Activated naive CD4-positive, alpha-beta T cell treated with anti-CD3 and anti-CD28 coated beads for 36 hours (primary cell): ENCODE results near the gene SYT9. TPM values are rescaled to one million over a fixed set of nuclear protein-coding genes. Genes with fewer than 3 reads are reported as not detected.
A peak's percentile ranks its signal among the peaks of the same experiment; 100 is the strongest.

Source experiments
- CTCF ChIA-PET: fragments of 350-600 bp; sonication (Branson Sonifier 250); formaldehyde crosslinking; loops from one replicate; lab custom pipeline; 2021; ENCODE audit warnings: antibody characterized with exemption; lab: Charles Lee
- DNase-seq: peaks from one replicate; pipeline ENCODE4 v3.0.0-alpha.2; 2020
- H3K27ac Mint-ChIP-seq: one replicate; pipeline ENCODE4 v1.8.0; 2021; ENCODE audit warnings: mild to moderate bottlenecking, mixed read lengths
- H3K27me3 Mint-ChIP-seq: one replicate; pipeline ENCODE4 v1.8.0; 2021; ENCODE audit warnings: low read depth, mixed read lengths
- H3K36me3 Mint-ChIP-seq: one replicate; pipeline ENCODE4 v1.8.0; 2021; ENCODE audit warnings: low read depth, mixed read lengths
- H3K4me1 Mint-ChIP-seq: one replicate; pipeline ENCODE4 v1.8.0; 2021; ENCODE audit warnings: low read depth, mixed read lengths
- H3K4me3 Mint-ChIP-seq: one replicate; pipeline ENCODE4 v1.8.0; 2021; ENCODE audit warnings: mild to moderate bottlenecking, moderate library complexity, mixed read lengths
- H3K9me3 Mint-ChIP-seq: one replicate; pipeline ENCODE4 v1.8.0; 2021; ENCODE audit warnings: mixed read lengths
- intact Hi-C: fragments of 100-400 bp; cut with micrococcal nuclease; formaldehyde crosslinking; loops from one replicate; pipeline ENCODE4 v1.15.1; 2023
- total RNA-seq, 2 experiments: library from RNA; stranded (reverse); gene quantifications; one replicate each; pipeline ENCODE4 v1.2.3, GENCODE V29; 2021

Gene SYT9
- total RNA-seq, 2 experiments from 2014 or later: not detected

GRCh38 chr11:7487360-7487759 lies 235.7 kb downstream of the SYT9 start:
- Mint-ChIP-seq H3K27me3 (no peaks in the 10 kb centered on the region), H3K27ac (no peak overlapping the region), H3K9me3 (no peaks in the 10 kb centered on the region), H3K4me3 (no peak overlapping the region), H3K36me3 (no peaks in the 10 kb centered on the region), H3K4me1 (no peaks in the 10 kb centered on the region)
- no peak for DNase-seq
- CTCF ChIA-PET: no interaction called here
- intact Hi-C loops: no loop called here

GRCh38 chr11:7488681-7489080 lies 237.0 kb downstream of the SYT9 start:
- H3K36me3 Mint-ChIP-seq: no peaks in the 10 kb centered on the region
- CTCF ChIA-PET: no interaction called here
- intact Hi-C loops: no loop called here
- no peak overlapping the region for H3K27ac Mint-ChIP-seq
- H3K4me1 Mint-ChIP-seq: no peaks in the 10 kb centered on the region
- H3K9me3 Mint-ChIP-seq: no peaks in the 10 kb centered on the region
- DNase-seq: no peak
- H3K4me3 Mint-ChIP-seq: no peak overlapping the region
- H3K27me3 Mint-ChIP-seq: no peaks in the 10 kb centered on the region

- no peak overlapping the region for H3K4me3 Mint-ChIP-seq
- no peaks in the 10 kb centered on the region for H3K9me3 Mint-ChIP-seq
- no peak overlapping the region for H3K27ac Mint-ChIP-seq
- DNase-seq: no peak
- H3K27me3 Mint-ChIP-seq: no peaks in the 10 kb centered on the region
- intact Hi-C loops: no loop called here
- CTCF ChIA-PET: no interaction called here
- no peaks in the 10 kb centered on the region for H3K4me1 Mint-ChIP-seq
- no peaks in the 10 kb centered on the region for H3K36me3 Mint-ChIP-seq
These were observed 237.7 kb downstream of the SYT9 start for GRCh38 chr11:7489376-7489775.

- Mint-ChIP-seq H3K4me1 (no peaks in the 10 kb centered on the region), H3K9me3 (no peaks in the 10 kb centered on the region), H3K4me3 (no peak overlapping the region), H3K36me3 (no peaks in the 10 kb centered on the region), H3K27ac (no peak overlapping the region), H3K27me3 (no peaks in the 10 kb centered on the region)
- intact Hi-C loops: no loop called here
- no peak for DNase-seq
- CTCF ChIA-PET: interaction anchor here (1.0 kb wide), 1 partner anchor 197 kb away, joined by 3 read pairs; no protein-coding TSS in a partner anchor
These were observed 238.3 kb downstream of the SYT9 start for GRCh38 chr11:7490054-7490453.

- Mint-ChIP-seq H3K4me3 (no peak overlapping the region), H3K4me1 (no peaks in the 10 kb centered on the region), H3K9me3 (no peaks in the 10 kb centered on the region), H3K27me3 (no peaks in the 10 kb centered on the region), H3K36me3 (no peaks in the 10 kb centered on the region), H3K27ac (no peak overlapping the region)
- intact Hi-C loops: no loop called here
- CTCF ChIA-PET: interaction anchor here (0.8 to 1.0 kb wide), 2 partner anchors 197 to 482 kb away, joined by 3 read pairs; no protein-coding TSS in a partner anchor
- no peak for DNase-seq
These were observed 238.8 kb downstream of the SYT9 start for GRCh38 chr11:7490535-7490934.

GRCh38 chr11:7492253-7492652 lies 240.5 kb downstream of the SYT9 start:
- Mint-ChIP-seq H3K27ac (no peak overlapping the region), H3K36me3 (no peaks in the 10 kb centered on the region), H3K4me1 (peaks cover 8% of the 10 kb centered on the region), H3K27me3 (no peaks in the 10 kb centered on the region), H3K9me3 (no peaks in the 10 kb centered on the region), H3K4me3 (no peak overlapping the region)
- no peak for DNase-seq
- intact Hi-C loops: no loop called here
- CTCF ChIA-PET: no interaction called here

- no peak for DNase-seq
- peaks cover 8% of the 10 kb centered on the region for H3K4me1 Mint-ChIP-seq
- intact Hi-C loops: no loop called here
- H3K9me3 Mint-ChIP-seq: no peaks in the 10 kb centered on the region
- H3K27me3 Mint-ChIP-seq: no peaks in the 10 kb centered on the region
- CTCF ChIA-PET: no interaction called here
- H3K36me3 Mint-ChIP-seq: no peaks in the 10 kb centered on the region
- H3K27ac Mint-ChIP-seq: no peak overlapping the region
- H3K4me3 Mint-ChIP-seq: no peak overlapping the region
These were observed 242.0 kb downstream of the SYT9 start for GRCh38 chr11:7493670-7494069.

- Mint-ChIP-seq H3K27me3 (no peaks in the 10 kb centered on the region), H3K4me1 (peaks cover 8% of the 10 kb centered on the region), H3K36me3 (no peaks in the 10 kb centered on the region), H3K27ac (no peak overlapping the region), H3K9me3 (no peaks in the 10 kb centered on the region), H3K4me3 (no peak overlapping the region)
- CTCF ChIA-PET: no interaction called here
- no peak for DNase-seq
- intact Hi-C loops: no loop called here
These were observed 242.5 kb downstream of the SYT9 start for GRCh38 chr11:7494086-7494745.

- Mint-ChIP-seq H3K9me3 (no peaks in the 10 kb centered on the region), H3K36me3 (no peaks in the 10 kb centered on the region), H3K4me3 (no peak overlapping the region), H3K4me1 (peaks cover 8% of the 10 kb centered on the region), H3K27ac (peak overlapping the region; percentile 37), H3K27me3 (no peaks in the 10 kb centered on the region)
- intact Hi-C loops: loop anchor here (1.0 kb wide), 1 partner anchor 17 kb away; the partner anchor contains the start of gene PPFIBP2
- CTCF ChIA-PET: no interaction called here
- DNase-seq: peak; percentile 18
These were observed 244.3 kb downstream of the SYT9 start for GRCh38 chr11:7495882-7496551.

- Mint-ChIP-seq H3K36me3 (no peaks in the 10 kb centered on the region), H3K4me1 (peaks cover 8% of the 10 kb centered on the region), H3K27ac (no peak overlapping the region), H3K4me3 (no peak overlapping the region), H3K9me3 (no peaks in the 10 kb centered on the region), H3K27me3 (no peaks in the 10 kb centered on the region)
- intact Hi-C loops: no loop called here
- CTCF ChIA-PET: no interaction called here
- no peak for DNase-seq
These were observed 246.5 kb downstream of the SYT9 start for GRCh38 chr11:7498193-7498592.

- peaks cover 8% of the 10 kb centered on the region for H3K4me1 Mint-ChIP-seq
- no peaks in the 10 kb centered on the region for H3K27me3 Mint-ChIP-seq
- H3K36me3 Mint-ChIP-seq: no peaks in the 10 kb centered on the region
- no peak for DNase-seq
- no peaks in the 10 kb centered on the region for H3K9me3 Mint-ChIP-seq
- H3K4me3 Mint-ChIP-seq: no peak overlapping the region
- H3K27ac Mint-ChIP-seq: no peak overlapping the region
- CTCF ChIA-PET: no interaction called here
- intact Hi-C loops: no loop called here
These were observed 247.4 kb downstream of the SYT9 start for GRCh38 chr11:7499081-7499480.

- intact Hi-C loops: no loop called here
- no peaks in the 10 kb centered on the region for H3K9me3 Mint-ChIP-seq
- H3K4me3 Mint-ChIP-seq: no peak overlapping the region
- CTCF ChIA-PET: no interaction called here
- no peaks in the 10 kb centered on the region for H3K36me3 Mint-ChIP-seq
- H3K27ac Mint-ChIP-seq: no peak overlapping the region
- DNase-seq: no peak
- H3K27me3 Mint-ChIP-seq: no peaks in the 10 kb centered on the region
- H3K4me1 Mint-ChIP-seq: peaks cover 8% of the 10 kb centered on the region
These were observed 248.5 kb downstream of the SYT9 start for GRCh38 chr11:7500251-7500650.

- no peak overlapping the region for H3K4me3 Mint-ChIP-seq
- no peaks in the 10 kb centered on the region for H3K27me3 Mint-ChIP-seq
- peaks cover 4% of the 10 kb centered on the region for H3K4me1 Mint-ChIP-seq
- CTCF ChIA-PET: no interaction called here
- DNase-seq: no peak
- intact Hi-C loops: no loop called here
- no peak overlapping the region for H3K27ac Mint-ChIP-seq
- no peaks in the 10 kb centered on the region for H3K36me3 Mint-ChIP-seq
- no peaks in the 10 kb centered on the region for H3K9me3 Mint-ChIP-seq
These were observed 249.5 kb downstream of the SYT9 start for GRCh38 chr11:7501251-7501650.
